SJSA1 (cell line): ENCODE measurements around the gene SPATA31D4. TPM values are rescaled to one million over a fixed set of nuclear protein-coding genes. Genes with fewer than 3 reads are reported as not detected.
"Not testable (repeated sequence)": the region's sequence is repeated elsewhere in the genome, so short reads cannot be mapped to it uniquely, and the experiment has no call there.

Experiments used
- DNase-seq, 2 experiments: peaks; one replicate each; pipeline ENCODE4 v3.0.0-alpha.2; 2015 to 2020; ENCODE audit warnings: low spot score in 2 of 2, low read depth in 1 of 2
- H3K27ac ChIP-seq: fragments of 250-450 bp; sonication (Bioruptor Pico); 2 replicates; pipeline ENCODE4 v1.5.1; 2020; ENCODE audit warnings: mild to moderate bottlenecking, moderate library complexity
- H3K27me3 ChIP-seq: fragments of 250-450 bp; sonication (Bioruptor Pico); replicated peaks from 2 replicates; pipeline ENCODE4 v1.5.1; 2020; ENCODE audit warnings: mild to moderate bottlenecking, moderate library complexity
- H3K36me3 ChIP-seq: fragments of 250-450 bp; sonication (Bioruptor Pico); 2 replicates; pipeline ENCODE4 v1.5.1; 2020; ENCODE audit warnings: mild to moderate bottlenecking
- H3K4me1 ChIP-seq: fragments of 250-450 bp; sonication (Bioruptor Pico); replicated peaks from 2 replicates; pipeline ENCODE4 v1.6.1; 2021; ENCODE audit warnings: mild to moderate bottlenecking
- H3K4me3 ChIP-seq: fragments of 250-450 bp; sonication (Bioruptor Pico); 2 replicates; pipeline ENCODE4 v1.5.1; 2020; ENCODE audit warnings: mild to moderate bottlenecking
- H3K9me3 ChIP-seq: fragments of 250-450 bp; sonication (Bioruptor Pico); replicated peaks from 2 replicates; pipeline ENCODE4 v1.5.1; 2020; ENCODE audit warnings: mild to moderate bottlenecking
- total RNA-seq: library from RNA; depleted of rRNA; stranded (reverse); fragments of >200 nt; shearing (Covaris generic); gene quantifications from 2 replicates; pipeline ENCODE4 v1.2.3, GENCODE V29; 2014

The SPATA31D4 gene
- total RNA-seq, 1 experiment from 2014 or later = not detected

DNA sequence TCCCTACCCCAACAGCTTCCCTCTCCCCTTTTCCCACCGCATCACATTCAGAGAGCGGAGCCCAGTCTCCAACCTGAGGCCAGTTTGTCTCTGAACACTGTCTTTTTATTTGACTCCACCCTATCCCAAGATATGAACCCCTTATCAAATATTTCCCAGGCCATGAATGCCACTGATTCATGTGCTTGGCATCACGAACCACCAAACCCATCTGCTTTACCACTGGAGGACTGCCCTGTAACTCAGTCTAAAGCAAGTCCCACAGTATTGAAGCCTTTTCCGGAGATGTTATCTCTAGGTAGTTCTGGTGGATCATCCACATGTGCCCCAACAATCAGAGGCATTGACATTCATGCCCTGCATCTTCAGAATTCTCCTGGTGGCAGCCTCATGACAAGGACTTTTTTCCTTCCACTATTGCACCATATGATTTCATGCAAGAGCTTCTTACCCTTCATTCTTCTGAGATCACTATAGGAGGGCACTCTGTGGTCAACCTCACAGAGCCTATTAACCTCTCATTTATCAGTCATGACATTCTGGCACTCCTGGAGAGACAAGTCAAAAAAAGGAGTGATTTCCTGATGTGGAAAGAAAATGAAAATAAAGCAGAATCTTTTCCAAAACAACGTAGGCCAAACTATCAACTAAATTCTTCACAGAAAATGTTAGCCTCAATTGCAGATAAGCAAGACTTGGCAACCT is 12.3 kb upstream of the SPATA31D4 start:
- no peaks in the 10 kb centered on the region for H3K4me1 ChIP-seq
- no peak overlapping the region for H3K4me3 ChIP-seq
- no peak overlapping the region for H3K27ac ChIP-seq
- H3K9me3 ChIP-seq = no peaks in the 10 kb centered on the region
- no peak for DNase-seq
- no peaks in the 10 kb centered on the region for H3K36me3 ChIP-seq
- H3K27me3 ChIP-seq = no peaks in the 10 kb centered on the region

- not testable (repeated sequence) for H3K36me3 ChIP-seq, H3K27me3 ChIP-seq, DNase-seq, H3K9me3 ChIP-seq, H3K4me1 ChIP-seq, H3K27ac ChIP-seq, H3K4me3 ChIP-seq
Measured at GRCh38 chr9:81918507-81918906, 9.7 kb upstream of the SPATA31D4 start.

DNA sequence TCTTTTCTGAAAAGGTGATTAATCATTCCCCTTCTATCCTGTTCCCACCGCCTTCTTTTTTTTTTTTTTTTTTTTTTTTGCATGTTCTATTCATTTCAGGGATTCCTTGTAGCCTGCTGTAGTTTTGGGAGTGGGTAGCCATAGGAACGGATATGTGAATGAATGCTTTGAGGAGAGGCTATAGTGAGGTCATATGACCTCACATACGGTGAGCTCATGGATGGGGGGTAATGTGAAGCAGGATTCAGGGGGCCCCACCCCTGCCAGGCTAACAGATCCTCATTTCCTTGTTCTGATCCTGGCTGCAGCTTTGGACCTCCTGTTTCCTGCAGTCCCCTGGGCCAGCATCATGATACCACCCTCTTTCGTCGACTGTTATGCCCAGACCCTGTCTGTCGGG is 1.9 kb downstream of the SPATA31D4 start:
- not testable (repeated sequence) for H3K27ac ChIP-seq, H3K4me3 ChIP-seq, H3K4me1 ChIP-seq, DNase-seq, H3K27me3 ChIP-seq, H3K36me3 ChIP-seq, H3K9me3 ChIP-seq

- not testable (repeated sequence) for H3K4me1 ChIP-seq, H3K27ac ChIP-seq, H3K36me3 ChIP-seq, H3K27me3 ChIP-seq, H3K4me3 ChIP-seq, DNase-seq, H3K9me3 ChIP-seq
Measured at GRCh38 chr9:81933547-81933946, 5.3 kb downstream of the SPATA31D4 start.

DNA sequence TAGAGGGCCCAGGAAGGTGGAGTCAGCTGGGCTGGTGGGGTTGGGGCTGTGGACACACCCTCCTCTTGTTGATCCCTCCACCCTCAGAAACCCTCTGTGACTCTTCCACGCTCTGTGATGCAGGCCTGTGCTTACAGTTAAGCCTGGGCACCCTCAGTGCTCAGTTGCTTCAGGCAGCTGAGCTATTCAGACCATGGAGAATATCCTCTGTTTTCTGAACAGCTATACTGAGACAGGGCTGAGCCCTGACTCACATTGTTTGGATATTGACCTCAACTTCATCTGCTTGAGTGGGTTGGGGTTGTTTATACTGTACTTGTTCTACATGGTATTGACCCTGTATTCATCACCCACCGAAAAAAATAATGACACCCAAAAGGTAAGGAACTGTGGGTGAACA is 15.2 kb downstream of the SPATA31D4 start, which contains the start of gene SPATA31D3:
Gene SPATA31D3 (plus strand): TSS at position 108 of the 400 bp plus-strand sequence. CDS start 86 bp downstream, at position 194.
- DNase-seq, H3K4me3 ChIP-seq, H3K27ac ChIP-seq, H3K27me3 ChIP-seq, H3K36me3 ChIP-seq, H3K4me1 ChIP-seq, H3K9me3 ChIP-seq: not testable (repeated sequence)

- not testable (repeated sequence) for H3K4me1 ChIP-seq, H3K27ac ChIP-seq, H3K4me3 ChIP-seq, DNase-seq, H3K36me3 ChIP-seq, H3K27me3 ChIP-seq, H3K9me3 ChIP-seq
Measured at GRCh38 chr9:81948650-81949049, 20.4 kb downstream of the SPATA31D4 start.

DNA sequence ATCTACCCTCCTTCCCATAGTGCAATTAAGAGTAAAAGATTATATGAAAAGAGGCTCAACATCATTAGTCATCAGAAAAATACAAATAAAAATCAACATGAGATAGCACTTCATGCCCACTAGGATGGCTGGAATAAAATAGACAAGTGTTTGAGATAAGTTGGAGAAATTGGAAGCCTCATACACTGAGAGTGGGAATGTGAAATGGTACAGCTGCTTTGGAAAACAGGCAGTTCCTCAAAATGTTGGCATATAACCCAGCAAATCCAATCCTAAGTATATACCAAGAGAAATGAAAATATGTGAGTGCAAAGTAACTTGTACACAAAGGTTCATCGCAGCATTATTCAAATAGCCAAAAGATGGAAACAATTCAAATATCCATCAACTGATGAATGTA is 24.9 kb downstream of the SPATA31D4 start:
- Histone ChIP-seq H3K36me3 (no peaks in the 10 kb centered on the region), H3K4me1 (no peaks in the 10 kb centered on the region), H3K27ac (no peak overlapping the region), H3K4me3 (no peak overlapping the region), H3K9me3 (no peaks in the 10 kb centered on the region; the same call in 1 of the 2 replicates), H3K27me3 (no peaks in the 10 kb centered on the region)
- no peak for DNase-seq

GRCh38 chr9:81955625-81956024 is 27.4 kb downstream of the SPATA31D4 start:
- no peaks in the 10 kb centered on the region for H3K36me3 ChIP-seq

GRCh38 chr9:81964218-81965171 is 36.3 kb downstream of the SPATA31D4 start:
- no peak for DNase-seq
- Histone ChIP-seq H3K4me1 (no peaks in the 10 kb centered on the region), H3K9me3 (no peaks in the 10 kb centered on the region), H3K4me3 (no peak overlapping the region), H3K36me3 (no peaks in the 10 kb centered on the region), H3K27ac (no peak overlapping the region), H3K27me3 (no peaks in the 10 kb centered on the region)

More at GRCh38 chr9:81955625-81956024, 27.4 kb downstream of the SPATA31D4 start:
- no peak overlapping the region for H3K4me3 ChIP-seq
- no peaks in the 10 kb centered on the region for H3K27me3 ChIP-seq
- H3K9me3 ChIP-seq = no peaks in the 10 kb centered on the region; the same call in 1 of the 2 replicates
- DNase-seq = no peak
- H3K4me1 ChIP-seq = no peaks in the 10 kb centered on the region
- no peak overlapping the region for H3K27ac ChIP-seq

DNA sequence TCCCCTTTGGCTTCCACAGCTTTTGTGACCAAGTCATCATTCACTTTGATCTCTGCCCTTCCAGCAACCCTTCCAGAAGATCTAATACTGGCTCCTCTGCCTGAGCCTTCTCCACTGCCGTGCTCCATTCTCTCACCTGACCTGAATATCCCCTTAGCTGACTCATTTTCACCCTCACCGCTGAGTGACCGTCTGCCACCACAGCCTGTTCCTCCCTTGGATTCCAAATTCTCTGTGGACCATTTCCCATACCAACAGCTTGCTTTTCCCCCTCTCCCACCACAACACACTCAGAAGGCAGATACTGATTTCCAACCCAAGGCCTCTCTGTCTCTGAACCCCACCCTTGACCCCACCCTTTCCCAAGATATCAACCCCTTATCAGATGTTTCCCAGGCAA is 39.8 kb downstream of the SPATA31D4 start:
- H3K27me3 ChIP-seq = no peaks in the 10 kb centered on the region
- no peak for DNase-seq
- no peaks in the 10 kb centered on the region for H3K4me1 ChIP-seq
- no peaks in the 10 kb centered on the region for H3K36me3 ChIP-seq
- H3K4me3 ChIP-seq = no peak overlapping the region
- no peaks in the 10 kb centered on the region for H3K9me3 ChIP-seq
- no peak overlapping the region for H3K27ac ChIP-seq

- no peak for DNase-seq
Measured at GRCh38 chr9:81969971-81970370, 41.7 kb downstream of the SPATA31D4 start.

GRCh38 chr9:81971727-81972126 is 43.5 kb downstream of the SPATA31D4 start:
- DNase-seq = no peak
- H3K27me3 ChIP-seq = no peaks in the 10 kb centered on the region
- 0 out of 2 replicates have a peak, but pooled peaks cover 3% of the 10 kb centered on the region for H3K9me3 ChIP-seq
- no peak overlapping the region for H3K27ac ChIP-seq
- H3K36me3 ChIP-seq = no peaks in the 10 kb centered on the region
- H3K4me1 ChIP-seq = no peaks in the 10 kb centered on the region
- no peak overlapping the region for H3K4me3 ChIP-seq

More at GRCh38 chr9:81969971-81970370, 41.7 kb downstream of the SPATA31D4 start:
- Histone ChIP-seq H3K9me3 (0 out of 2 replicates have a peak, but pooled peaks cover 3% of the 10 kb centered on the region), H3K36me3 (no peaks in the 10 kb centered on the region), H3K27me3 (no peaks in the 10 kb centered on the region), H3K4me3 (no peak overlapping the region), H3K4me1 (no peaks in the 10 kb centered on the region), H3K27ac (no peak overlapping the region)

DNA sequence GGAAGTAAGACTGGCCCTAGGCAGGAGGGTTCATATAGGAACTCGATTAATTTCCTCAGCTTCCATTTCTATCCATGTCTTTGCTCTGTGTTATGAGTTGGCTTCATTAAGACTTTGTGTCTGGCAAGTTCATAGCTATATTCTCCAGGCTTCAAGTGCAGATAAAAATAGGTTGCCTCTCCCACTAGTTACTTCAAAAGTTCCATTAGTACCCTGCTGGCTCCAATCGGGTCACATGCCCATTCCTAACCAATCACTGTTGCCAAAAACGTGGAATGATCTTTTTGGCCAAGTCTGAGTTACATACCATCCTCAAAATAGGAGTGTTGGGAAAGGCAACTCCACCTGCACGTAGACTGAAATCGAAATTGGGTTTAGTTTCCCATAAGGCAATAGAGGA is 46.5 kb downstream of the SPATA31D4 start:
- H3K4me3 ChIP-seq = no peak overlapping the region
- H3K36me3 ChIP-seq = no peaks in the 10 kb centered on the region
- no peak for DNase-seq
- no peaks in the 10 kb centered on the region for H3K4me1 ChIP-seq
- 0 out of 2 replicates have a peak, but pooled peaks cover 3% of the 10 kb centered on the region for H3K9me3 ChIP-seq
- no peaks in the 10 kb centered on the region for H3K27me3 ChIP-seq
- no peak overlapping the region for H3K27ac ChIP-seq

DNA sequence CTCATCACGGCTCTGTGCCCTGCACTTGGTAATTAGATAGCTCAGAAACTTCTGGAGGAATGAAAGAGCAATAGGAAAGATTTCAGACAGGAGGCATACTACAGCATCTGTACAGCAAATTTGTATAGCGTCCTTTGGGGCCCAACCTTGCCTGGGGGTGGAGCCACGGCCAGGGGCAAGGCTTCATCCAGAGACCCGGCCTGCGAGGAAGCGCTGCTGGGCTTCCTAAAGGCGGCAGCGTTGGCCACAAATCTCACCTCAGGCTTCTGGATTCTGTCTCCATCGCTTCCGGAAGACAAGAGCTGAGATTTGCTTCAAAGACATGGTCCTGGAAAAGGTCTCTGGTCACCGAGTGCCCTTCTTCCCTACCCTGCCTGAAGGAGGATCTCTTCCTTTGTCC is 48.1 kb downstream of the SPATA31D4 start:
- Histone ChIP-seq H3K4me1 (no peaks in the 10 kb centered on the region), H3K27me3 (no peaks in the 10 kb centered on the region), H3K9me3 (0 out of 2 replicates have a peak, but pooled peaks cover 3% of the 10 kb centered on the region), H3K27ac (no peak overlapping the region), H3K4me3 (no peak overlapping the region), H3K36me3 (no peaks in the 10 kb centered on the region)
- no peak for DNase-seq
